Testis (tissue), 3 donors: ENCODE measurements around the gene YTHDC1. TPM values are rescaled to one million over a fixed set of nuclear protein-coding genes. Genes with fewer than 3 reads are reported as not detected.

ENCODE experiments used
- DNase-seq: peaks from one replicate; pipeline ENCODE4 v3.0.0-alpha.2; 2019
- H3K27ac ChIP-seq, 2 donors: fragments of 200-600 bp; sonication (generic); one replicate each; pipeline ENCODE4 v1.5.1; 2019
- H3K27me3 ChIP-seq: fragments of 200-600 bp; sonication (generic); one replicate; pipeline ENCODE4 v1.5.1; 2019
- H3K36me3 ChIP-seq: fragments of 200-600 bp; sonication (generic); one replicate; pipeline ENCODE4 v1.5.1; 2017; ENCODE audit warnings: low read depth; ENCODE audit errors: missing control alignments
- H3K4me1 ChIP-seq: fragments of 200-600 bp; sonication (generic); one replicate; pipeline ENCODE4 v1.5.1; 2019
- H3K4me3 ChIP-seq, 2 donors: fragments of 200-600 bp; sonication (generic); one replicate each; pipeline ENCODE4 v1.5.1; 2017 to 2019
- H3K9me3 ChIP-seq: fragments of 200-600 bp; sonication (generic); one replicate; pipeline ENCODE4 v1.5.1; 2017
- POLR2A ChIP-seq: fragments of 450-650 bp; IDR thresholded peaks from one replicate; pipeline ENCODE4 v1.6.1; 2017; ENCODE audit warnings: antibody characterized with exemption, mild to moderate bottlenecking, moderate library complexity
- WGBS, 2 donors: methylation state at CpG; one replicate each; pipeline ENCODE4 v1.1.5; 2018; 5-methylcytosine and 5-hydroxymethylcytosine counted together
- intact Hi-C: fragments of 100-400 bp; cut with DNase I; formaldehyde crosslinking; loops from one replicate; pipeline ENCODE4 v1.15.1; 2023; ENCODE audit warnings: low total_unique reads
- polyA plus RNA-seq: library from polyadenylated mRNA; stranded (reverse); fragments of 350-450 nt; fragmentation: Illumina TruSeq; extraction: RNeasy Lipid Tissue Mini Kit (QIAGEN cat#74804); gene quantifications from one replicate; pipeline ENCODE4 v1.2.3, GENCODE V29; 2014; ENCODE audit warnings: low read depth, low replicate concordance; ENCODE audit not compliant: insufficient read depth
- total RNA-seq, 2 donors: library from RNA; depleted of rRNA; stranded (reverse); fragments of >200 nt; gene quantifications; one replicate each; pipeline ENCODE4 v1.2.3, GENCODE V29; 2016
- TF ChIP-seq, protein P1 (sequence below), 3 experiments: fragments of 450-650 bp in 2 of 3; fragments of 200-600 bp in 1 of 3; sonication (generic) in 1 of 3; IDR thresholded peaks; one replicate each; pipeline ENCODE4 v1.5.1; 2016 to 2019; ENCODE audit warnings: antibody characterized with exemption in 3 of 3, mild to moderate bottlenecking in 2 of 3, moderate library complexity in 1 of 3

YTHDC1 gene
- total and polyA plus RNA-seq, 3 donors from 2014 or later: 56.5 to 92.6 (median 78.2) TPM

DNA sequence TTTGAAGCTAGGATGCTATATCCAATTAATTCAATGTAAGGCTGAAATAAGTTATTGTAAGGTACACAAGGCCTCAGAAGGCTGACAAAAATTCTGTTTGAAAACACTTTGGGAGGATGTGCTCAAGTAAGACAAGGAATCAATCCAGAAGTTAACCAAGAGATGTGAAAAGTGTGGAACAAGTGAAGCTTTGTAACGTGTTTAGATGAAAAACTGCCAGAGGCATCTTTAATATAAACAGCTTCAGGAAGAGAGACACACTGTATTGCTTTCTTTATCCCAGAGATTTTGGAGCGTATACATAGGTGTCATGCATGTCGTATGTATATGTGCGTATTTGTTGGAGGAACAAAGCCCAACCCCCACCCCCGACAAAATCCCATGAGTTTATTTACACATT, 28.3 kb upstream of the YTHDC1 start:
- H3K36me3 ChIP-seq: no peaks in the 10 kb centered on the region
- intact Hi-C loops: no loop called here
- H3K9me3 ChIP-seq: no peaks in the 10 kb centered on the region
- H3K4me1 ChIP-seq: no peaks in the 10 kb centered on the region
- H3K27me3 ChIP-seq: no peaks in the 10 kb centered on the region
- no peak overlapping the region for H3K4me3 ChIP-seq
- TF ChIP-seq POLR2A: no peak
- TF ChIP-seq, protein P1, sequence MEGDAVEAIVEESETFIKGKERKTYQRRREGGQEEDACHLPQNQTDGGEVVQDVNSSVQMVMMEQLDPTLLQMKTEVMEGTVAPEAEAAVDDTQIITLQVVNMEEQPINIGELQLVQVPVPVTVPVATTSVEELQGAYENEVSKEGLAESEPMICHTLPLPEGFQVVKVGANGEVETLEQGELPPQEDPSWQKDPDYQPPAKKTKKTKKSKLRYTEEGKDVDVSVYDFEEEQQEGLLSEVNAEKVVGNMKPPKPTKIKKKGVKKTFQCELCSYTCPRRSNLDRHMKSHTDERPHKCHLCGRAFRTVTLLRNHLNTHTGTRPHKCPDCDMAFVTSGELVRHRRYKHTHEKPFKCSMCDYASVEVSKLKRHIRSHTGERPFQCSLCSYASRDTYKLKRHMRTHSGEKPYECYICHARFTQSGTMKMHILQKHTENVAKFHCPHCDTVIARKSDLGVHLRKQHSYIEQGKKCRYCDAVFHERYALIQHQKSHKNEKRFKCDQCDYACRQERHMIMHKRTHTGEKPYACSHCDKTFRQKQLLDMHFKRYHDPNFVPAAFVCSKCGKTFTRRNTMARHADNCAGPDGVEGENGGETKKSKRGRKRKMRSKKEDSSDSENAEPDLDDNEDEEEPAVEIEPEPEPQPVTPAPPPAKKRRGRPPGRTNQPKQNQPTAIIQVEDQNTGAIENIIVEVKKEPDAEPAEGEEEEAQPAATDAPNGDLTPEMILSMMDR (IDR thresholded peaks at IDR 0.05): no peak
- no peak for DNase-seq
- H3K27ac ChIP-seq: no peak overlapping the region
- 84 to 86% methylated on average over 5 of the region's 5 CpGs for WGBS, 2 donors

DNA sequence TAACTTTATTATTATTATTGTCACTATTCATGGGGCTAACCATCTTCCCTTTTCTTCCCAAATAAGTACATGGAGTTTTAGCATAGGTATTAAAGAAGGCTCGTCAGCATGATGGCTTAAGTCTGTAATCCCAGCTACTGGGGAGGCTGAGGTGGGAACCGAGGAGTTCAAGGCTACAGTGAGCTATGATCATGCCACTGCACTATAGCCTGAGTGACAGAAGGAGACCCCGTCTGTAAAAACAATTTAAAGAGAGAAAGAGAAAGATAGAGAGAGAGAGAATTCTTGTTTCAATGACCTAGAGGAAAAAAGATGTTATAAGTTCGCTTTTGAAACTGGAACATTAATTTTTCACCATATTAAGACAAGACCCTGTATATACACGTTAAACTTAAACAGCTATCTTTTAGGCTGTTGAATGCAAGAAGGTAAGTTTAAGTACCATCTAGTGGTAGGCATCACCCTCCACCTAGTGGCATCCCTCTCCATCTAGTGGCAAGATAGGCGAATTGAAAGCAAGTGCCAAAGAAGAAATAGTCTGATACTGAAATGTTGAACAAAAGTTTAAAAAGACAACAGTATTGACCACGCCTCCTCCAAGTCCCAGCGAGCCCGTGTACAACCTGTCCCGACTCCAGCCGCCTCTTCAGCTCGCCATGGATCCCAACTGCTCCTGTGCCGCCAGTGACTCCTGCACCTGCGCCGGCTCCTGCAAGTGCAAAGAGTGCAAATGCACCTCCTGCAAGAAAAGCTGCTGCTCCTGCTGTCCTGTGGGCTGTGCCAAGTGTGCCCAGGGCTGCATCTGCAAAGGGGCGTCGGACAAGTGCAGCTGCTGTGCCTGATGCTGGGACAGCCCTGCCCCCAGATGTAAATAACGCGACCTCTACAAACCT, 26.0 kb upstream of the YTHDC1 start:
- H3K27ac ChIP-seq: no peak overlapping the region
- no peak for TF ChIP-seq POLR2A
- TF ChIP-seq, protein P1 (IDR thresholded peaks at IDR 0.05): peak; percentile 29 to 66 (median 49)
- H3K4me1 ChIP-seq: no peaks in the 10 kb centered on the region
- DNase-seq: peak; percentile 47
- no peaks in the 10 kb centered on the region for H3K9me3 ChIP-seq
- WGBS, 2 donors: 9 to 11% methylated on average over 19 of the region's 19 CpGs
- H3K27me3 ChIP-seq: no peaks in the 10 kb centered on the region
- no peak overlapping the region for H3K4me3 ChIP-seq
- intact Hi-C loops: no loop called here
- H3K36me3 ChIP-seq: no peaks in the 10 kb centered on the region

DNA sequence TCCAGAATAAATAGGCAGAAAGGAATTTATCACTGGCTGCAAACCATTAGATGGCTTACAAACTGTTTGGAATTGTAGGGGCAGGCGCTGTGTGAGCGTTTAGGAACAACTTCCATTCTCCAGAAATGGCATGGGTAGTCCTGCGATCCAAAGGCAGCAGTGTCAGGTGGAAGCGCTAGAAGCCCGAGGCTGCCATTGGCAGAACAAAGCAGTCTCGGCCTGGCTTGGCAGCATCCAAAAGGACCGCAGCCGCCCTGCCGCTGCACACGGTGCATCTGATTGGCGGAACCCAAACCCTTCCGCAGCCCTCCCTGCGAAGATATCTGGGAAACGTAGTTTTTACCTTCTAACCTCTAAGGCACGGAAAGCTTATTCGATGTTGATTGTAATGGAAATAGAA, 23.6 kb upstream of the YTHDC1 start:
- Histone ChIP-seq H3K27ac (no peak overlapping the region), H3K27me3 (no peaks in the 10 kb centered on the region), H3K4me1 (no peaks in the 10 kb centered on the region), H3K36me3 (no peaks in the 10 kb centered on the region), H3K4me3 (peak overlapping the region in 1 of 2 donors; percentile 49), H3K9me3 (no peaks in the 10 kb centered on the region)
- TF ChIP-seq, protein P1 (IDR thresholded peaks at IDR 0.05): no peak
- no peak for TF ChIP-seq POLR2A
- intact Hi-C loops: no loop called here
- WGBS, 2 donors: 5 to 13% methylated on average over 16 of the region's 16 CpGs
- DNase-seq: peak; percentile 85

DNA sequence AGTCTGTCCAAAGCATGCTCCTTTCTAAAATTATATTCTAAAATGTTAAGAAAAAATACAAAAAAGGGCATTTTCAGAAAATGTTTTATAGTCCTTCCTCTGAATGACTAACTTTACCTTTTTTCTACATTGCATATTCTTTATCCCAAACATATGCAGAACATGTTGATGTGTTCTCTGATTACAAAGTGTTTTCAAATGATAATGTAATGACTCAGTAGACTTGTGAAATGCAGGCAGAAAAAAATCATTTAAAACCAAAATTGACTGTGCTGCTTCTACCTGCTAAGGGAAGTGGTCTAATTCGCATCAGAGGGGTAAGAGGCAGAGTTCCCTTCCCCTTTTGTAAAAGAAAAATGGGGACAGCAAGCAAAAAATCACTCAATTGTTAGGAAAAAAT, 22.7 kb upstream of the YTHDC1 start:
- intact Hi-C loops: no loop called here
- DNase-seq: no peak
- 53 to 68% methylated on average over 1 of the region's 1 CpG for WGBS, 2 donors
- Histone ChIP-seq H3K4me1 (no peaks in the 10 kb centered on the region), H3K9me3 (no peaks in the 10 kb centered on the region), H3K4me3 (no peak overlapping the region), H3K27ac (no peak overlapping the region), H3K36me3 (no peaks in the 10 kb centered on the region), H3K27me3 (no peaks in the 10 kb centered on the region)
- no peak for TF ChIP-seq POLR2A
- TF ChIP-seq, protein P1 (IDR thresholded peaks at IDR 0.05): no peak
